Measurements from ENCODE around the gene TTC21B. TPM values are rescaled to one million over a fixed set of nuclear protein-coding genes. Genes with fewer than 3 reads are reported as not detected.
A peak's percentile ranks its signal among the peaks of the same experiment; 100 is the strongest.

The TTC21B gene
- total and polyA plus RNA-seq, 8 donors: 17.2 to 45.7 (median 41.7) TPM

DNA sequence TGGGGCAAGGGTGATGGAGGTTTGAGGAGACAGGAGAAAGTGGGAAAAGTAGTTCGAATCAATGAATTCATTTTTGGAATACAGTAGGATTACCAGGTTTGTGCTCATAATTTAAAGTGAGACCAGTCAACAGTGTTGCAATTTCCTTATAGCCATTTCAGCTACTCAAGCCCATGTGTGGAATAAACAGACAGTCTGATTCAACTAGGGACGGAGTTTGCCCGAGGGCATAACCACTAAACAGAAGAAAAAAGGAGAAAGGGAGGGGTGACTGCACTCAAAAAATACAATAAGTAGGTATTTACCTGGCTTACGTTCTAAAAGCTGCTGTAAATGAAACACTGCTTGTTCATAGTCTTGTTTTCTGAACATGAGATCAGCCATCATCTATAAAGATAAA, 55.2 kb downstream of the TTC21B start:
- no peaks in the 10 kb centered on the region for H3K27me3 ChIP-seq
- no peak for ATAC-seq
- H3K9me3 ChIP-seq: no peaks in the 10 kb centered on the region
- no peak overlapping the region for H3K4me3 ChIP-seq
- peaks cover 6 to 18% of the 10 kb centered on the region in 2 donors for H3K4me1 ChIP-seq
- DNase-seq: no peak
- intact Hi-C loops (cut with DNase I): no loop called here
- no peak for TF ChIP-seq CTCF (IDR thresholded peaks at IDR 0.05)
- H3K27ac ChIP-seq: no peak overlapping the region
- H3K36me3 ChIP-seq: peaks cover 0 to 50% of the 10 kb centered on the region in 2 donors

- DNase-seq: peak in 1 of 4 donors; percentile 10
- Histone ChIP-seq H3K27me3 (no peaks in the 10 kb centered on the region), H3K4me3 (no peak overlapping the region), H3K4me1 (peaks cover under 1 to 17% of the 10 kb centered on the region in 2 donors), H3K9me3 (no peaks in the 10 kb centered on the region), H3K36me3 (peaks cover 0 to 50% of the 10 kb centered on the region in 2 donors), H3K27ac (no peak overlapping the region)
- intact Hi-C loops (cut with DNase I): no loop called here
- peak; percentile 45 for ATAC-seq
- TF ChIP-seq CTCF (IDR thresholded peaks at IDR 0.05): no peak
Measured at GRCh38 chr2:165897726-165898125, 55.9 kb downstream of the TTC21B start.

- Histone ChIP-seq H3K4me3 (no peak overlapping the region), H3K4me1 (peaks cover 0 to 12% of the 10 kb centered on the region in 2 donors), H3K27me3 (no peaks in the 10 kb centered on the region), H3K9me3 (no peaks in the 10 kb centered on the region), H3K27ac (no peak overlapping the region), H3K36me3 (peaks cover 0 to 50% of the 10 kb centered on the region in 2 donors)
- TF ChIP-seq CTCF (IDR thresholded peaks at IDR 0.05): no peak
- DNase-seq (no peak), ATAC-seq (no peak)
- intact Hi-C loops (cut with DNase I): no loop called here
Measured at GRCh38 chr2:165897074-165897473, 56.5 kb downstream of the TTC21B start.

GRCh38 chr2:165895974-165896373, 57.6 kb downstream of the TTC21B start:
- H3K9me3 ChIP-seq: no peaks in the 10 kb centered on the region
- intact Hi-C loops (cut with DNase I): no loop called here
- H3K27me3 ChIP-seq: no peaks in the 10 kb centered on the region
- peaks cover 0 to 40% of the 10 kb centered on the region in 2 donors for H3K36me3 ChIP-seq
- H3K4me1 ChIP-seq: peaks cover 0 to 5% of the 10 kb centered on the region in 2 donors
- no peak overlapping the region for H3K4me3 ChIP-seq
- TF ChIP-seq CTCF (IDR thresholded peaks at IDR 0.05): no peak
- ATAC-seq (no peak), DNase-seq (no peak)
- no peak overlapping the region for H3K27ac ChIP-seq

- Histone ChIP-seq H3K9me3 (no peaks in the 10 kb centered on the region), H3K4me1 (peaks cover 2 to 5% of the 10 kb centered on the region in 2 donors), H3K4me3 (no peak overlapping the region), H3K36me3 (peaks cover 0 to 40% of the 10 kb centered on the region in 2 donors), H3K27me3 (no peaks in the 10 kb centered on the region), H3K27ac (no peak overlapping the region)
- no peak for DNase-seq
- no peak for TF ChIP-seq CTCF (IDR thresholded peaks at IDR 0.05)
- intact Hi-C loops (cut with DNase I): no loop called here
- no peak for ATAC-seq
Measured at GRCh38 chr2:165893556-165893955, 60.0 kb downstream of the TTC21B start.
